CD4-positive, alpha-beta T cell treated with Interleukin-15 for 4 hours (primary cell): ENCODE results near the gene ANAPC1.
"Not testable (repeated sequence)": the region's sequence is repeated elsewhere in the genome, so short reads cannot be mapped to it uniquely, and the experiment has no call there.

Source experiments
- DNase-seq: peaks from one replicate; pipeline ENCODE4 v3.0.0-alpha.2; 2020; ENCODE audit warnings: low spot score

ANAPC1 gene

DNA sequence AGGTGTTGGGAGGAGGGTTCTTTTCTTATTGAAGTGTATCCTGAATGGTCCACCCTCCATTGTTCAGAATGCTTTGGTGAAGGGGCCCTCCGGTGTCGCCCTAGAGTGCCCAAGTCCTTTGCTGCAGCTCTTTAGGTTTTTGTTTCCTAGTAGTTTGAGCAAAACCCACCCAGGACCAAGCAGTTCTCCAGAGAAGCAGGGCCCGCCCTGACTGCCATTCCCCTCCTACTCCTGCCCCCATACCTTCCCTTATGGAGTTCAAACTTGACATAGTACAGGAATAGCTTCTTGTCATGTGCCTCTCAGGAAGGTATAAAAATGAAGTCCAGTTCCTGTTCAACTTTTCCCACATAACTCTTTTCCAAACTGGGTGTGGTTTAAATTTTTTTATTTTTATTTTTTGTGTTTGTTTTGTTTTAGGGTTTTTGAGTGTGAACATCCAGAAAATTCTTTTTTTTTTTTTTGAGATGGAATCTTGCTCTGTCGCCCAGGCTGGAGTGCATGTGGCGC, 20.0 kb upstream of the ANAPC1 start:
- no peak for DNase-seq

DNA sequence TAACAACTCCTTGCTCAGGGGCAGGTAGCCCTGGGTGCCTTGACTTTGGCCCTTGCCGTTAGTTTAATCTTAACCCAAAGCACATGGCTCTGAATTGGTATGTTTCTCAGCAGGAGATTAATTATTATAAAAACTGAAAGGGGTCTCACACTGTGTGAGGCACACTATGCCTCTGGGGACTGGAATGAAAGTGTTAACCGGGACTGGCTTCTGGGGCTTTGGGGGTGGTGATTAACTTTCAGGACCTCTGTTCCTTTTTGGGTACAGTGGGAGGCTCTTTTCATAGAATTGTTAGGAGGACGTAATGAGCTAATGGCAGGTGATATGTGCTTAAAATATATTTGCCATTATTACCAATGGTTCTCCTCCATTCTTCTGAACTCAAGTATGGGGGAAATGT, 19.5 kb upstream of the ANAPC1 start:
- no peak for DNase-seq

DNA sequence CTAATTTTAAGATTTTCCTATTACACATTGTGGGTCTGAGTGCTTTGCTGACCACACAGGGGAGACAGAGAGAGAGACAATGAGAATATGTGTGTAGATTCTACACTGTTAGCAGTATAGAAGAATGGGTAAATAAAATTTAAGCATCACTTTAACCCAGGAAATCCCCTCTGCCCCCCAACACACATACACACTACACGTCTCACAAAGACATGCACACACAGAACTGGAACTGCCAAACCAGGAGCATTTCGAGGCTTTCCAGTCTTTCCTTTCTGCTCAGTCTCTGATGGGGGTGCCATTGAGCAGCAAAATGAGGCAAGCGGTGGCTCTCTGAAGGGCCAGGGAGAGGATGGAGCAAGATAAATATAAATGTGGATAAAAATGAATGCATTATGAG, 16.9 kb upstream of the ANAPC1 start:
- no peak for DNase-seq

DNA sequence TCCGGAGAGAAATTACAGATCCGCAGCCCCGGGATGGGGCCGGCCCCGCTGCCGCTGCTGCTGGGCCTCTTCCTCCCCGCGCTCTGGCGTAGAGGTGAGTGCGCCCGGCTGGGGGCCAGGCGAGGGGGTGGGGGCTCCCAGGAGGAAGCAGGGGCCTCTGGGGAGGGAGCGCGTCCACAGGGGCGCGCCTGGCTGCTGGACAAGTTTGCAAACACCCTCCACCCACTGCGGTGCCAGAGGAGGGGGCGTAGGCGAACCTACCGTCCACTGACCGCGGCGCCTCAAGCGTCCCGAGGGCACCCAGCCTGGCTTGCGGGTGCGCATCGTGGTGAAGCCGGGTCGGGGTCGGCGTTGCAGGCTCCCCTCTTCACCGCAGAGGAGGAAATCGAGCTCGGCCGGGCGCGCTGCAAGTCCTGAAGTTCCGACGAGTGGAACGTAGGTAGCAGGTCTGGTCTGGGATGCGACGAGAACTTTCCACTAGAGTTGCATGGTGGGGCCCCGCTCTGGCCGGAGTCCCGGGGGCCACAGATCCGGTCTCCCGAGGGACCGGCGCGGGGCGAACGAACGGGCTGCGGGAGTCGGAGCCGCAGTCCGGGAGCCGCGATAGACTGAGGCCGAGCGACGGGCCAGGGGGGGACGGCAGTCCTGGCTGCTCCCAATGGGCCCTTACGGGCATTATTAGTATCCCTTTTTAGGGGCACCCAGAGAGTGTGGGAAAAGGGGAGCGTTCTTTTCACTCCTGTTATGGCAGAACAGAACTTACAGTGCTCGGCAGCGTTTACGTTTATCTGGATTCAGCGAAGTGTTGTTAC, 14.9 kb upstream of the ANAPC1 start:
- DNase-seq = no peak

DNA sequence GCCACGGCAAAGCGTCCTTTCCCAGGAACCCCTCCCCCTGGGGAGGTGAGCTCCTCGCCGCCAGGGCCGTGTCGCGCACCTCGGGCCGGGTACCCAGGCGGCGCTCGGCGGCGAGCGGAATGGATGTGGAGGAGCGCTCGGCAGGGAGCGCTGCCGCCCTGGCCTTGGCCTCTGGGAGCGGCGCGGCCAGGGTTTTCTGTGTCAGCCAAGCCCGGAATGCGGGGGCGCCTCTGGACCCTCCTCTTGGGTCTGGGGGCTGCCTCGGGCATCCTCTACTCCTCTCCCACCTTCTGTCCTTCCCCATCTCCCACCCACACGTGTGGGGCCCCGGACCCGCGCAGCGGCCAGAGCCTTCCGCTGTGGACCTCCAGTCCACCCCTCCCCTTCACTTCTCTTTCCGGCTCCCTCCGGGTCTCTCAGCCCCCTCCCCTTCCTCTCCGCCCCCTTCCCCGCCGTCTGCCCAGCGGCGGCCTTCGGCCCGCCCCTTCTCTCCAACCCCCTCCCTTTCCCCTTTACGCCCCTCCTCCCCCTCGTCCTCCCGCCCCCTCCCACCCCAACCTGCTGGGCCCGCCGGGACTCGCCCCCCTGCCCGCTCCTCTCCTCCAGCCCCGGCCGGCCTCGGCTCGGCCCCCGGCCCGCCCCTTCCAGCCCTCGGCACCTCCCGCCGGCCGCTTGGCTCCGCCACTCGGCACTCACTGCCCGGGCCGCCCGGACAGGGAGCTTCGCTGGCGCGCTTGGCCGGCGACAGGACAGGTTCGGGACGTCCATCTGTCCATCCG, 14.1 kb upstream of the ANAPC1 start, which contains the start of gene MERTK:
Gene MERTK (plus strand): TSS at position 684 of the 779 bp plus-strand sequence. CDS start 129 bp downstream, outside the sequence.
- DNase-seq = peak; percentile 28

DNA sequence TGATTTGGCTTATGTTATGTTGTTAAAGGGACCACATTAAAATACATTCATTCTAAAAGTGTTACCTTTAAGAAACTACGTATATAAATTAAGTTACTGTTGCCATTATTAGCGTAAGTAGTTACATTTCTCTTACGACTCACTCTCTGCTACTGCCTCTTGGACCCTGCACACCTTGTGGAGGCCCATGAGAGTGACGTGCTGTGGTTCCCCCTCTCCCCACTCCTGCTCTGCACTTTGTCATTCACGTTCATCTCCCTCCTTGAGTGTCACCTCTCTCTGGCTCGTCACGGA, 13.6 kb upstream of the ANAPC1 start:
- DNase-seq = no peak

DNA sequence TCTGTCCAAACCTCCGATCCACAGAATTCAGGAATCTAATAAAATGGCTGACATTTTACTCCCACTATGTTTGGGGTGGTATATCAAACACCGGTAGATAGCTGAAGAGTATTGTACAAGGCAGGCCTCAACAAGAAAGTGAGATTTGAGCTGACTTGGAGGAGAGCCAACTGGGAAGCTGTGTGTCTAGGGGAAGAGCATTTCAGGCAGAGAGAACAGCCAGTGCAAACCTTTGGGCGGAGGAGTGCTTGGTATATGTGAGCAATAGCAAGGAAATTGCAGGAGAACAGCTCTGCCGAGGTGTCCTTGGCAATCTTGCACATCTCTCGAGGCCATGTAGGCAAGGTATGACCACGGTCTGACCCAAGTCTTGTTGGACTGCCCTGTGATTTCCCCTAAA, 12.6 kb upstream of the ANAPC1 start:
- no peak for DNase-seq

DNA sequence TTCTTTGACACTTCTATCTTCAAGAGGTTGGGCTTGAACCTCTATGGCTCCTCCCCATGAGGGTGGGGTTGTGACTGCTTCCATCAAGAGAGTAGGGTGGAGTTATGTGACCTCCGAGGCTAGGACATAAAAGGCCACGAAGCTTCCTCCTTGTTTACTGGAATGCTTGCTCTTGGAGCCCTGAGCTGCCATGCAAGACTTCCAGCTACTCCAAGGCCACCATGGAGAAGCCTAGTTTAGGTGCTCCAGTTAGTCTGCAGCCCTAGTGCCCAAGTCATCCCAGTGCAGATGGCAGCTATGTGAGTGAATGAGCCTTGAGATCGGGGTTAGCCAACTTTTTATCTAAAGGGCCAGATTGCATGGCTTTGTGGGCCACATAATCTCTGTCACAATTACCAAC, 12.0 kb upstream of the ANAPC1 start:
- DNase-seq = no peak

DNA sequence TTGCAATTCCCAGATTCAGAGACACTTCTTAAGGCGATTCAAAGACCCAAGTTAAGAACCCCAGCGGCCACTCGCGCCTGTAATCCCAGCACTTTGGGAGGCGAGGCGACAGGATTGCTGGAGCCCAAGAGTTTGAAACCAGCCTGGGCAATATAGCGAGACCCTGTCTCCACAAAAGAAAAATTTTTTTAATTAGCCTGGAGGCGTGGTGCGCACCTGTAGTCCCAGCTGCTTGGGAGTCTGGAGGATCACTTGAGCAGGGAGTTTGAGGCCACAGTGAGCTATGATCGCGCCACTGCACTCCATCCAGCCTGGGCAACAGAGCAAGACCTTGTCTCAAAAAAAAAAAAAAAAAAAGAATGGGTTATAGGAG, 585 bp upstream of the ANAPC1 start:
- DNase-seq = no peak

DNA sequence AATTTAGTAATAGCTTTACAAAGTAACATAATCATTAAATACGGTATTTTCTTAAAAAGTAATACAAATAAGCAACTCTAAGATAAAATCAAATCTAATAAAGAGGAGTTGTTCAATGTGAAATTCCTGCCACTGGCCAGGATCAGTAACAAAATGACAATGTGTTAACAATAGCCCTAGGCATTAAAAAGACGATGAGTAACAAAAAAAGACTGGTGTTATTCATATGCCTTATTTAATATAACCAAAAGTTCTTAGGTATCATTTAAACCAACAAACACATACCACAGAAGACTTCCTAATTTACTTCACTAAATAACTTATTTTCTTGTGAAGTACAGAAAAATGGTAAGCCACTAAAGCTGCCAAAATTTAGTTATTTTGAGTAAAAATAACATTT, 11.2 kb downstream of the ANAPC1 start:
- DNase-seq = not testable (repeated sequence)

DNA sequence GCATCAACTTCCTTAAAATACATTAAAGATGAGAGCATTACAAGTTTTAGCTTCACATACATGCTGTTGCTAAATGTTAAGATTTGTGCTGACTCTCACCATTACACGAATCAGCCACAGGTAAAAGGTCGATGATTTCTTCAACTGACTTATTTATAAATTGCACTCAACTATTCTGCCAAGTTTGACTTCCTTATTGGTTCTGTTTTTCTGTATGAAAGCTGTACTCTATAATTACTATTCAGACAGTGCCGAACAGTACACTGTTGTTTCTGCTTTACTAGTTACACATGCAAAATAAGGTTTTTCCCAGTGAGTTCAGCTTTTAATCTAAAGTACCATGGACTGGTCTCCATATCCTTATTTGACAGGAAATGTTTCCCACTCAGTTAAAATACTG, 18.9 kb downstream of the ANAPC1 start:
- not testable (repeated sequence) for DNase-seq

DNA sequence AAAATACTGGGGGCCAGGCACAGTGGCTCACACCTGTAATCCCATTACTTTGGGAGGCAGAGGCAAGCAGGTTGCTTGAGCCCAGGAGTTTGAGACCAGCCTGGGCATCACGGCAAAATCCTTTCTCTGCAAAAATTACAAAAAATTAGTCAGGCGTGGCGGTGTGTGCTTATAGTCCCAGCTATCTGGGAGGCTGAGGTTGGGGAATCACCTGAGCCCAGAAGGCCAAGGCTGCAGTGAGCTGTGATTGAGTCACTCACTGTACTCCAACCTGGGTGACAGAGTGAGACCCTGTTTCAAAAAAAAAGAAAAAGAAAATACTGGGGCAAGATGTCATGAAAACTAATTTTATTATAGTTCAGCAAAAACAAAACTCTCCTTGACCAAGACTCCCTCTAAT, 24.0 kb downstream of the ANAPC1 start:
- DNase-seq = not testable (repeated sequence)

DNA sequence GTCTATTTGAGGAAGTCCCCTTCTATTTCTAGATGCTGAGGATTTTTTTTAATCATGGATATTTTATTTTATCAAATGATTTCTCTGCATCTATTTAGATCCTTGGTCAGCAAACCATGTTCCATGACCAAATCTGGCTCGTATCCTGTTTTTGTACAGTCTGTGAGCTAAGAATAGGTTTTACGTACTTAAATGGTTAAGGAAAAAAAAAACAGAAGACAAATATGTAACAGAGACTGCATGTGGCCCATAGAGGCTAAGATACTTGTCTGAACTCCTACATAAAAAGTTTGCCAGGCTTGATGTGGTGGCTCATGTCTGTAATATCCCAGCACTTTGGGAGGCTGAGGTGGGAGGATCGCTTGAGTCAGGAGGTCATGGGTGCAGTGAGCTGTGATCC, 31.4 kb downstream of the ANAPC1 start:
- not testable (repeated sequence) for DNase-seq

DNA sequence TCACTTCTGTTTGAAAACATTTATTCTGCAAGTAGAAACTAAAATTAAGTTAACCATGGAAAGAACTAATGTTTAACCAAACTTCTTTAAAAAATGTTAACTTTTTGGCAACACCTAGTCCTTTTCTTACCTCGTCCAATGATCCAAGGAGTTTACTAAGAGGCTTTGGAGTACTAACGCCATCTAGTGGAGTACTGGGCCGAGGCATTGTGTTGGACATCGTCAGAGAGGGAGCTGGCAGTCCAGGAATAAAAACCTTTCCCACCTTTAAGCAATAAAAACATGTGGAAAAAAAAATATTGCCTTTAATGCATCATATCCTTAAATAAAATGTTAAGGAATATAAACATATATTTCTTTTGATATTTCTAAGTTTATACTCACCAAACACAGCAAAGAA, 33.3 kb downstream of the ANAPC1 start:
- peak; percentile 2 for DNase-seq

DNA sequence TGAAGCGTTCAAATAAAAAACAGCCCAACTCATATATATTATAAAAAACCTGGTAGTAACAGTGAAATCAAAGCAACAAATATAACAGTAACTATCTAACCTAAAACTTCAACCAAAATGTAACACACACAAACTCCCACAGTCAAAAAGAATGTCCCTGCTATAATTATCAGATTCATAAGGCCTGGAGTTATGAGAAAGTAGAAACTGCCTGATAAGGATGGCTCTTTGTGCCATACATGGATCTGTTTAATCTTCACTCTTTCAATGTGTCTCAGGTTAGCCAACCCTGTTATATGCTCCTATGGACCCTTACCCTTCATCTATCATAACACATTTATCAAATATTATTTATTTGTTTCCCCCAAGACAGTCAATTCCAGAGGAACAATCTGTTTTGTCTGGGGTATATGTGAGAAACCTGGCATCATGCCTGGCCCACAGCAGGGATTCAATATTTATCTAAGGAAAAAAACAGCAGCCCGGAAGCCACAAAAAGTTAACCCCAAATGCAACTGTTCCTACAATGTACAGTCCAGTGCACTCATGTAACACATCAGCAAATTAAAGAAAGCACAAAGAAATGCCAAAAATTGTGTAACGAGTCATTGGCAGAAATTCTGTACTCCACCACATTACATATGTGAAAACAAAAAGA, 44.2 kb downstream of the ANAPC1 start:
- not testable (repeated sequence) for DNase-seq

DNA sequence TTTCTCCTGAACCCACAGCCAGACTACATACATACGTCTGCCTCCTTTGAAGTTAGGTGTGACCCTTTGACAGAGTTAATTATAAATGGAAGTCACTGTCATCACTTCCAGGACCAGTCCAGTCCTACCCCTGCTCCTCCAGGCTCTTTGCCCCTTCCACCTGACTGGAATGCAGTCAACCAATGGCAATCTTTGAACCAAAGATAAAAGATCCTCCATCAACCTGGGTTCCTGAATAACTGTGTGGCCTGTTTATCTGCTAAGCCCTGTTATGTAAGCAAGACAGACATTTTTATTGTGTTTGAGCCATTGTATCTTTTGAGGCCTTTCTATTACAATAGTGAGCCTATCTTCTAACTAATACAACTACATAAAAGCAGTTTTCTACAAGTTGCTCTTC, 45.0 kb downstream of the ANAPC1 start:
- not testable (repeated sequence) for DNase-seq

DNA sequence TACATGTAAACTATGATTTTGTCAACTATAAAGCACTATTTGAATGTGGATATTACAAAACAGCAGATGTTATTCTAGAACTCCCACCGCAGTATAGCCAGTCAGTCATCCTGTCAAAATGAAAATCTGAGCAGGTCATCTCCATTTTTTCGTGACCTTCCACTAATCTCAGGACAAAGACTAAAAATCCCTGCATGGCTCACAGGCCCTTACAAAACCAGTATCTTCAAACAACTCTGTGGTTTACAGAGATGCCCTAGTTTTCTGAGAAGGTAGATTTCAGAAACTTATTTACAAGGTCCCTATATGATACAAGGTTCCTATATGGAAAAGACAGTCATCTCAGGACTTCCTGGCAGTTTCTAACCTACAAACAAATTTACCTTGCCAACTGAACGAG, 49.8 kb downstream of the ANAPC1 start:
- DNase-seq = not testable (repeated sequence)

DNA sequence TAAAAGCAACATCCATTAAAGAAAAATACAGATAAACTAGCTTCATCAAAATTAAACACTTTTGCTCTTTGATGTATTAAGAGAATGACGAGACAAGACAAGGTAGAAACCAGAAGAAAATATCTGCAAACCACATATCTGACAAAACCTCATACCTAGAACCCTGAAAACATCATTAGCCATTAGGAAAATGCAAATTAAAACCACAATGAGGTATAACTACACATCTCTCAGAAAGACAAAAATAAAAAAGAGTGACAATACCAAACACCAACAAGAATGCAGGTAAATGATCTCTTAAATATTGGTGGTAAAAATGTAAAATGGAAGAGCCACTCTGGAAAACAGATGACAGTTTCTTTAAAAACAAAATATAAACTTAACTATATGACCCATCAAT, 53.5 kb downstream of the ANAPC1 start:
- not testable (repeated sequence) for DNase-seq

DNA sequence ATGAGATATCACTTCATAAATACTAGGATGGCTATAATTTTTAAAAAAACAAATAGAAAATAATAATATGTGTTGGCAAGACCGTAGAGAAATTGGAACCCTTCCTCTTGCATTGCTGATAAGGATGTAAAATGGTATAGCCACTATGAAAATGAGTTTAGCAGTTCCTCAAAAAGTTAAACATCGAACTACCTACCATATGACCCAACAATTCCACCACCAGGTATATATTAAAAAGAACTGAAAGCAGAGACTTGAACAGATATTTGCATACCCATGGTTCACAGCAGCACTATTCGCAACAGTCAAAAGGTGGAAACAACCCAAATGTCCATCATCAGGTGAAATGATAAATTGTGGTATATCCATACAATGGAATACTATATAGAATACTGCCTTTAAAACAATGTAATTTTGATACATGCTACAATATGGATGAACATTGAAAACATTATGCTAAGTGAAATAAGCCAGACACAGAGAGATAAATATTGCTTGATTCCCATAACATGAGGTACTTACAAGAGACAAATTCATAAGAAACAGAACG, 55.7 kb downstream of the ANAPC1 start:
- not testable (repeated sequence) for DNase-seq

DNA sequence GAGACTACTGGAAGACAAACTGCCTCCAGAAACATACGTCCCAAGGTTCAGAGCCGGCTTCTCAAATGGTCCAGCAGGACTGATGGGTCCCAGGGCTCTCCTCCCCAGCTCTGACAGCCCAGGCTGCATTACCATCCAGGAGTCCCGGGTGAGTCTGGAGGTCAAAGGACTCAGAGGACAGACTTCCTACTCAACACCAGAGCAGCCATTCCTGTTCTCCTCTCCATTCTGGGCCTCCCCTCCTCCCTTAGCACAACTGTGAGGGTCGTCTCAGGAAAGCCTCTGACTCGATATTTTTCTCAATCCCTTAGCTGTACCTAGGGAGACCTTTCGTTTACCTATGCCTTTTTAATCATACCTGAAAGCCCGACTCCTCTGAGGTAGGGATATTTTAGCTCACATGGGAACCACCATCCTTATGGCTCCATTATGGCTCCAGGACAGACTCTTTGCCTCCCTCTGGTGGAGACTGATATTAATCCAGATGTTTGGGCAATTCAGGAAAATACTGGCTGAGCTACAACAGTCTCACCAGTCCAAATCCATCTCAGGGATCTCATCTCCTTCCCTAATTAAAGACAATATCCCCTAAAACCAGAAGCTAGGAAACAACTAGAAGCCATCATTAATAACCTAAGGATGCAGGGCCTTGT, 70.9 kb downstream of the ANAPC1 start:
- DNase-seq = not testable (repeated sequence)

DNA sequence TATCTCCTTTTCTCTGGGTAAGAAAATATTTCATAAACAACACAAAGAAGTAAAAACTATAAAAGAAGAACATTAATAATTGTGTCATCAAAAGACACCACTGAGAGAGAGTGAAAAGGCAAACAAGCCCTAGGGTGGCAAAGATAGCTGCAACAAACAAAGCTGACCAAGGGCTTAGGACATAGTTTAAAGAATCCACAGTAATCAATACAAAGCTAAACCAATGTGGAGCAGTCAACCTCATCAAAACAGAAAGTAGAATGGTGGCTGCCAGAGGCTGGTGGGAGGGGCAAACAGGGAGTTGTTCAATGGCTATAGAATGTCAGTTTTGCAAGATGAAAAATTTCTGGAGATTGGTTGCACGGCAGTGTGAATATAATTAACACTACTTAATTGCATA, 93.4 kb downstream of the ANAPC1 start:
- not testable (repeated sequence) for DNase-seq

DNA sequence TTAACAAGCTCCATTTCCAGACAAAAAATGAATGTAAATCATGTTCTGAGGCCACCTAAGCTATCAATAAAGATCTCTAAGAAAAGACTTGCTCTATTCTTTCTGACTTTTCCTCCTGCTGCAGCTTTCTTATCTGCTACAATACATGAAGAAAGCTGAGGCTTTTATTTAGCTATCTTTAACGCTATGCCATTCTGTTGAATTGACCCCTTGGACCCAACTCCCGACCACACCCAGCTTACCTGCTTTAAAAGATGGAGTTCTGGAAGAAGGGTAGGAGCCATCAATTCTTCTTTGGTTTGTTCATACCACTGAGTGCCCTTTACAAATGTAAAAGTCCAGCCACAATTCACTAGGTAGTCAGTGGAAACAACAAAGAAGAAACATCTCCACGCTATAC, 99.9 kb downstream of the ANAPC1 start:
- DNase-seq = not testable (repeated sequence)
